Stimulated activated CD8-positive, alpha-beta memory T cell treated with anti-CD3 and anti-CD28 coated beads, Interleukin-7, amount 100 ng/mL, for 1 hour (primary cell): ENCODE measurements around the gene FGR.

ENCODE experiments used
- DNase-seq, 2 donors: peaks; one replicate each; pipeline ENCODE4 v3.0.0-alpha.2; 2020; ENCODE audit warnings: low read depth in 2 of 2

FGR gene

GRCh38 chr1:27568300-27569087 lies 66.5 kb downstream of the FGR start:
- DNase-seq = peak; percentile 70 to 81

DNA sequence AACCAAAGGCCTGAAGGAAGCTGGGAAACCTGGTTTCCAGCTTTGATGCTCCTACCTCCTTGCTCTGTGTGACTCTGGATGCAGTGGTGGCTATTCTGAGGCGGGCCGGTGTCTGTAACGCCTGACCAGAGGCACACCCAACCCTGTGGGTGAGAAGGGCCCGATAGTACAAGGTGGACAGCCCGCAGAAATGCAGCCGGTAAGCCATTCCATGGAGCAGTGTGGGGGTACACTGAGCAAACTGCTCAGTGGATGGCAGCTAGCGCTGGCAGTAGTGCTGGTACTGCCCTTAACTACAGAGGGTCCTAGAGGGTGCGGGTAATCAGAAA lies 67.0 kb downstream of the FGR start:
- DNase-seq = no peak

GRCh38 chr1:27567146-27567526 lies 67.8 kb downstream of the FGR start:
- no peak for DNase-seq

DNA sequence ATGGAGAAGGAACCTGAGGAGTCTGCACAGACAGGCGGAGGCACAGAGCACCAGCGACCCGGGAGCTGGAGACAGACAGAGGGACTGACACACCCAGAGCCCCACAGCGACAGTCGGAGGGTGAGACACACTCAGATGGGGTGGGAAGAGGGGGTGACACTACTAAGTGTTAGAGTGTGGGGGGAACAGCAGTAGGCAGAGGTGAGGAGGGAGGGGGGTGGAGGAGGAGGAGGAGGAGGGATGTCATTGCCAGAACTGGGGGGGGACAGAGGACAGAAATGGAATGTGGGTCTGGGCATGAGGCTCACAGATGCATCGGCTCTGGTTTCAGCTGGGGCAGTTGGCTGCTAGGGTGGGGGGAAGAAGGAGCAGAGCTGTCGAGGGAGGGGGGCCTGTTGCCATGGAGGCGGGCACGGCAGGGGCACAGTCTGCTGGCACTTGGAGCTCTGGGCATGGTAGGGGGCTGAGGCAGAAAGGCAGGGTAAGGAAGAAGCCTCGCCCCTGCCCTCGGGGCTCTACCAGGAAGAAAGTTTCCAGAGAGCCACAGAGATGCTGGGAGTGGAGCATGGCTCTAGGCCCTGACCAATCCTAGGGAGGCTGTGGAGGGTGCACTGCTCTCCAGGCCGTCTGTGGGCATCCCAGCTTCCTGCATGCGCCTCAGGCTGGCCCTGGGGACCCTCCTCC lies 68.4 kb downstream of the FGR start:
- DNase-seq = no peak

DNA sequence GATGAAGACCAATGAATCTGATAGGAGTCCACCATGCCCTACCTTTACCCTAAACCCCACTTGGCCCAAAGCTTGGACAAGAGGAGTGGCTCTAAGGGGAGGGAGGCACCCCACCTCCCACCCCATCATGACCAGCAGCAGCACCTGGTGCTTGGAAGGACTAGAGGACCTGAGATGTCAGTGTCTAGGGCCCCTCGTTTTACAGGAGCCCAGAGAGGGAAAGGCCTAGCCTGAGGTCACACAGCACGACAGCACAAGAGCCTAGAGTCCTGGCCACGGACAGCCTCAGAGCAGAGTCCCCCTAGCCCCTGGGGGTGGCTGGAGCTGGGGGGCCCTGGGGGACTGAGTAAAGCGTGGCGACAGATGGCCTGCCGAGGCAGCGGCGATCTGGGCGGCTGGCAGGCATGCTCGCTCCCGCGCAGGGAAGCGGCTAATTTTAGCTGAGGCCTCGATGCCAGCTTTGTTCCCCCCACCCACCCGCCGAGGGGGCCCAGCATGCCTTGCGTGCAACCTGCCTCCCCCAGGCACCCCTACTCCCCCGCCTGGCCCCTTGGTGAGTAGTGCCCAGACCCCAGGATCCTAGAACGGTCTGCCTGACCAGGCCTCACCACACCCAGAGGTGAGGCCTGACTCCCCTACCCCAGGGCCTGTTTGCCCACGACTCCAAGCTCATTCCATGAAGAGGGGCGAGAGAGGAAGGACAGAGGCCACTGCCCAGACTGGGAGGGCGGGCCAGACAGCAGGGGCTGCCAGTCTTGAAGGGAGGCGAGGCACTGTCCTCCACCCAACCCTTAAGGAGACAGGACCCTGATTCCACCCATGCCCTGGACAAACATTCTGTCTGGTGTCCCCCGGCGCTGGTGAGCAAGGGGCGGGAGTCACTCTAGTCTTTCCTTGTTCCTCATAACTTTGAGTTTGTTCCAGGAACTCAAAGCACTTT lies 70.0 kb downstream of the FGR start:
- no peak for DNase-seq

GRCh38 chr1:27563591-27564471 lies 71.2 kb downstream of the FGR start:
- no peak for DNase-seq

DNA sequence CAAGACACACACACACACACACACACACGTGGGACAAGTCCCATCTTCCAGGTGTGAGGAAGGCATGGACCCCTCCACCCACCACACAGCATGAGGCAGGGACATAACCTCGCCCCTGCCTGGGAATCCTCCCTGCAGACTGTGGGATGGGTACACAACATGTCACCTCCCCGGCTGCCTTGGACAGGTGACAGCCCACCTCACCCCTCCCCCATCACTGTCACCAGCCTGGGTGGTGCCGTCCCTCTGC lies 71.7 kb downstream of the FGR start:
- no peak for DNase-seq

DNA sequence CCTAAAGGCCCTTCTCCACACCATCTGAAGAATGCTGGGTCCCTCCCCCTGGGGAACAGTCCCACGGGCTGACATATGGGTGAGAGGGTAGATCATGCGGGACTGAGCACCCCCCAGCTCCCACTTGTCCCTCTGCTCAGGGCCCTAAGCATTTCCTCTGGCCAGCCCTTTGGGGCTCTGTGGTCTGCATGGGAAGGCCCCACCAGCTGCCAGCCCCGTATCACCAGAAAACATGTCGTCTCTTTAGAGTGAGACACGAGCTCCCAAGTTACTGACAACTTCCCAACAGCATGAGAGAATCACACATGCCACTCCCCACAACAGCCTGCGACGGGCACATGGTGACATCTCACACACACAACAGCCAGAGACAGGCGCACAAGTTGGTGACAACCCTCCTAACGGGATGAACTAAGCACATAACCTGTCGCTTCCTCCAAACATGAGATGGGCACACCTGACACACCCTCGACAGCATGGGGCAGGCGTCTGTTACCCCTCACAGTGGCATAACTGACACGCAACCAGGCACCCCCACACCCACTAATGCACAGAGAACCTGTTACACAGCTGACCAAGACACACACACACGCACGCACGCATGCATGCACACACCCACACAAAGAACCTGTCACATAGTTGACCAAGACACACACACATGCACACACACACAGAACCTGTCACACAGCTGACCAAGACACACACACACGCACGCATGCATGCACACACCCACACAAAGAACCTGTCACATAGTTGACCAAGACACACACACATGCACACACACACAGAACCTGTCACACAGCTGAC lies 72.2 kb downstream of the FGR start:
- DNase-seq = no peak
